ENCODE measurements around the gene AGA.

The AGA gene

DNA sequence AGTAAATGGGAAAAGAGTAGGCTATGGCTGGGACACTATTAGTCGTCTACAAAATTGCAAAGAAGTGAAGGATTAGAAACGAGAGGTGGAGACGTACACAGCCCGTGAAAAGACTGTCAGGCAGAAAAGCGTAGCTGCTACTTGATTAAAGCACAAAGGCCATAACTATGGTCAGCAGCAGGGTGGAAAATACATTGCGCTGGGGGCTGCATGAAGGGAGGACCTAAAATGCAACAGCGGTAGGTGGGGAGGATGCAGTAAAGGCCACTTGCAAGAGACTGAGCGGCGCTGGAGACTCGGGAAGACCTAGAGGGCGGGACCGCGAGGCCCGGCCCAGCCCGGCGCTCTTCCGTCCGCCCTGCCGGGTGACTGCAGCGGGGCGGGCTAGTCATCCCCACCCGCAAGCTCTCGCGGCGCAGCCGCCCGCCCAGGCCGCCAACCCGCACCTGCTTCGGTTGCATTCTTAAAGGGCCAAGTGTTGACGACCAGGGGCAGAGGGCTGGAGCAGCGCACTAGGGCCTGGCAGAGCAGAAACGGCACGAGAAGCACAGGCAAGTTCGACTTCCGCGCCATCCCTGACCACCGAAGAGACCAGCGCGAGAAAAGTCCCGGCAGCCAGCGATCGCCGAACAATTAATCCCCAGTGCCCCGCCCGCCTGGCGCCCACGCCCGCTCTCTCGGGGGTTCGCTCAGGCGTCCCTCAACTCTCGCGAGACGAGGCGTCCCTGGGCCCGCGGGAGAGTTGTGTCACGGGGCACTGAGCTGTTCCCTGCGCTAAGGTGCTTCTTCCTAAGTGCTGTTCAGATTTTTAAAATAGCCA, at the start of gene AGA:
AGA (minus strand) TSS at position 635 of the 820 bp plus-strand sequence; CDS start at position 573, 62 bp downstream.
- peak; percentile 88 to 89 for DNase-seq (ENCODE audit: low read depth in 2 of 2)

DNA sequence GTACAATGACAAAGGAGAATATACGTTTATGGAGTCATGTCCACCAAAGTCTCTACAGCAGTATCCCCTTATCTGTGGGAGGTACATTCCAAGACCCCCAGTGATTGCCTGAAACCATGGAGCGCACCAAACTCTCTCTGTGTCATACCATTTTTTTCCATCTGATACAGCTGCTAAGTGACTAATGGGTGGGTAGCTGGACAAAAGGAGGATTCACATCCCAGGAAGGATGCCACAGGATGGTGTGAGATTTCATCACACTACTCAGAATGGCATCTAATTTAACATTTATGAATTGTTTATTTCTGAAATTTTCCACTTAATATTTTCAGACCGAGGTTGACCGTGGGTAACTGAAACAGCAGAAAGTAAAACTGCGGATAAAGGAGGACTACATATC, 49.8 kb upstream of the AGA start:
- DNase-seq (ENCODE audit: low read depth in 2 of 2): no peak

DNA sequence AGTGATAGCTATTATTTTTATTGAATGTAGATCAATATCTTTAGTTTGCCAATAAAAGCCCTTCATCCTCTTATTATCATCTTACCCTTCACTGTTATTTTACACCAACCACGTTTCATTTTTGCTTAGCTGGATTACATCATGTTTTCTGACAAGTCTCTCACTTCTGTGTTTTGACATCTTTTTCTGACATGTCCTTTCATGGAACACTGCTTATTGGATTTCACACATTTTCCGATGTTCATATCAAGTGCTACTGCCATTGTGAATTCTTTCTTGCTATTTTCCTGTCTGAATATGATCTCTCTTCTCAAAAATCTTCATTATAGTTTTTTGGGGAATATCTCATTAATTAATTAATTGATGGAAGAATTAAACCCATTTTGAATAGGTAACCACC, 48.5 kb upstream of the AGA start:
- DNase-seq (ENCODE audit: low read depth in 2 of 2): no peak

DNA sequence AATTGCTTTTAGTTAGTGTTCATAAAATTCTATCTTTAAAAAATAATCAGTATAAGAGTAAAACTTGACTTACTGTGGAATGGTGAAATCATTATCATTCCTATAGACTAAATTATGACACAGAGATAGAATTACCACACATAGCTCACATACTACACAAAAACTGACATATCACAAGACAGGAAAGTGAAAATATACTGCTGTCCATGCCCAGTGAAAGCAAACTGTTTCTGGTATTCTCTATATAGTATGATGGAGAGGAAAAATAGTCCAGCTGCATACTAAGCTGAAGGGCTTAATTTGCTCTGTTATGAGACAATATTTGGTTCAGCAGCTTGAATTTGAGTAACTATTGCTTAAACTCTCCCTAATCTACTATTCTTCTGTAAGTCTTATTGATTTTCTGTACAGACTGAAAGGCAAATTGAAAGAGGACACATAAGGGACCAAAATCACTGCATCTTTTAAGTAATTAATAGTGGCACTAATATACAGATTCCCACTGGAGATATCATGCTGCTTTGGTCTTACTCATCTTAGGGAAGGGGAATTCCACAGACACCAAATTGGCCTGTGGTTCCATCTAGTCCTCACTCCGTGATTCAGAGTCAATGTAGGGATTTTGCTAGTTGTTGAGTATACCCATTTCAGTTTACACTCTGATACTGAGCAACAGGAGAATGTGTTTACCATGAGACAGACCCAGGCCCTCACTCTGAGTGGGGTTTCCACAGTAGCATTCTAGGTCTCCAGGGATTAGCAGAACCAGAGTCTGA, 47.4 kb upstream of the AGA start:
- DNase-seq (ENCODE audit: low read depth in 2 of 2): no peak

DNA sequence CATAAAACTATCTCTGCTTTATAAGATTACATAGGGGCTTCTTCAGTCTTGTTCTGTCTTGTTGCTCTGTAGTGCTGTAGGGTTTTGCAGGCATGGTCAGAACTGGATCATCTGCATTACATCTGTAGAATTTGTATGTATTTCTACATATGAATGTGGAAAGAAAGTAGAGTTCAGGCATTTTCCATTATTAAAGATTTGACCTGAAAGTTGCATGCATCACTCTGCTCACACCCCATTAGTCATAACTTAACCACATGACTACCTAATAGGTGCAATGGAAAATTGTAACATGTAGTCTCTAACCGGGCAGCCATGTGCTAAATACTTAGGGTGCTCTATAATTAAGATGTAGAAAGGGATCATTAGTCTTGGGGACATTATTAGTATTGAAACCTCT, 45.7 kb upstream of the AGA start:
- DNase-seq (ENCODE audit: low read depth in 2 of 2): no peak

DNA sequence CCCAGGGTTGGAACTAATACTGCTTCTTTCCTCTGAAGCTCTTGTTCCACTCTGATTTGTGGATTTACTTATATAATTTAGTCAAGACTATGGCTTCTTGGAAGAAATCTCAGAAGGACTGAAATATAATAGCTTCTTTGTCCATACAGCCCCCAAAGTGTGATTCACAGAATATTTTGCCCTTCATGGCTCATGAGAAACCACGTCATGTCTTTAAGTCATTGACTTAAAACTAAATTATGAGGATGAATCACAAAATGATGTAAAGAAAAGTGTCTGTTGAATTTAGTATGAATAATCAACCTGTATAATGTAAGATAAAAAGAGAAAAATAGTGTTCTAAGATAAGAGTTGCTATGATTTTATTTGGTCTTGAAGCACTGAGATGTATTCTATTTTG, 43.3 kb upstream of the AGA start:
- DNase-seq (ENCODE audit: low read depth in 2 of 2): no peak

DNA sequence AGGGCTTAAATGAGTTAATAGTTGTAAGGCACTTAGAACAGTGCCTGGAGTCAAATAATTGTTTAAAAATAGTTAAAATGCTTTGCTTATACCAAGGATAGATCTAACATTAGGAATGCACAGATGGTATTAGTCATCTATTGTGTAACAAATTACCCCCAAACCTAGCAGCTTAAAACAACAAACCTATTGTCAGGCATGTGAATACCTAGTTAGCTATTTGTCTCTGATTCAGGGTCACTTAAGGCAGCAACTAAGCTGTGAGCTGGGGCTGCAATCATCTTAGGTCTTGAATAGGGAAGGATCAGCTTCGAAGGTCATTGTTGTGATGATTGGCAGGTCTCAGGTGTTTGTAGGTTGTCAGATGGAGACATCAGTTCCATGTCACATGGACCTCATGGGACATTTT, 42.4 kb upstream of the AGA start:
- no peak for DNase-seq (ENCODE audit: low read depth in 2 of 2)

DNA sequence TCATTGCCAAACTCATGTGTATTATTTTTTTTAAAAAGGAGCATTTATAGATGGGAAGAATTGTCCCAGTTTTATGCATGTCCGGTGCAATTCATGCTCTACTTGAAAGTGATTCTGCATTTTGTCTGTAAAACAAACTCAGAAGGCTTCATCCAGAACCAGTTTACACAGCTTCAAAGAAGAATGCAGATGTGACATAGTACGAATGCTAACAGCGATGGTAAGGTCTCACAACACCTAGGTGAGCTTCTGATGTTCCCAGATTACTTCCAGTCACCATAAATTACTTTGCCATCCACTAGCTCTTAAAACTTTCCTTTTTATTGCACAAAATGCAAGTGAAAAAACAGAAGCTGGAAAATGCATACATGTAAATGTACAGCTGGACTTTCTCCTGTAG, 41.5 kb upstream of the AGA start:
- no peak for DNase-seq (ENCODE audit: low read depth in 2 of 2)

DNA sequence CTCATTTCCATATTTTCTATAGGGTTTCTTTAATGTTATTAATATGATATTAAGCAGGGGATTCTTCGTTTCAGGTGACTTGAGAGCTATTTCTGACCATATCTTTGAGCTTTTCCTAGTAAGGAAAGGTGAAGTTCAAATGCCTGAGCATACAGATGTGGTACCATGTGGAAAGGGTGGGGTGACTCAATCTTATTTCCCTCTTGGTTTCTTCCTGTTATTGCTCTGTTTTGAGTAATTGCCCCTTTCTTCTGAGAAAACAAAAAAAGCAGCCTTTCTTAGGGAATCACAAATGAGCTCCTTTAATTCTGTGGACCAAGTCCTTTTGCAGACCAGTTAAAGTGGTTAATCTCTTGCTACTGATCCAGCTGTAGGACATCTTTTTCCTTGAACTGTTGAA, 41.0 kb upstream of the AGA start:
- no peak for DNase-seq (ENCODE audit: low read depth in 2 of 2)

DNA sequence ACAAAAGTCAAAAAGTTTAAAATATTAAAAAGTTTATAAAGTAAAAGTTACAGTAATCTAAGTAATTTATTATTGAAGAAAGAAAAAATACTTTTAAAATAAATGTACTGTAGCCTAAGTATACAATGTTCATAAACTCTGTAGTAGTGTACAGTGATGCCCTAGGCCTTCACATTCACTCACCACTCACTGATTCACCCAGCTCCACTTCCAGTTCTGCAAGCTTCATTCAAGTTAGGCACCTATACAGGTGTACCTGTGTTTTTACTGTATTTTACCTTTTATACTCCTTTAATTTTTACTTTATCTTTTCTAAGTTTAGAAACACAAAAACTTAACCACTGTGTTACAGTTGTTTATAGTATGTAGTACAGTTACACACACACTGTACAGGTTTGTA, 40.1 kb upstream of the AGA start:
- no peak for DNase-seq (ENCODE audit: low read depth in 2 of 2)

DNA sequence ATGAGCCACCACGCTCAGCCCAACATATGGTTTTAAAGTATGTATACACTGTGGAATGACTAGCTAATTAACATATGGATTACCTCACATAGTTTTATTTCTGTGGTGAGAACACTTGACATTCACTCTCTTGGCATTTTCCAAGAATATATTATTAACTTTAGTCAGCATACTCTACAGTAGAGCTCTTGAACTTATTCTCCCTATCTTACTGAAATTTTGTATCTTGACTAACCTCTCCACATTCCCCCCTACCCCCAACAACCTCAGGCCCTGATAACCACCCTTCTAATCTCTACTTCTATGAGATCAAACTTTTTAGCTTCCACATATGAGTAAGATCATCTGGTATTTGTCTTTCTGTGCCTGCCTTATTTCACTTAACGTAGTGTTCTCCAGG, 38.6 kb upstream of the AGA start:
- no peak for DNase-seq (ENCODE audit: low read depth in 2 of 2)

DNA sequence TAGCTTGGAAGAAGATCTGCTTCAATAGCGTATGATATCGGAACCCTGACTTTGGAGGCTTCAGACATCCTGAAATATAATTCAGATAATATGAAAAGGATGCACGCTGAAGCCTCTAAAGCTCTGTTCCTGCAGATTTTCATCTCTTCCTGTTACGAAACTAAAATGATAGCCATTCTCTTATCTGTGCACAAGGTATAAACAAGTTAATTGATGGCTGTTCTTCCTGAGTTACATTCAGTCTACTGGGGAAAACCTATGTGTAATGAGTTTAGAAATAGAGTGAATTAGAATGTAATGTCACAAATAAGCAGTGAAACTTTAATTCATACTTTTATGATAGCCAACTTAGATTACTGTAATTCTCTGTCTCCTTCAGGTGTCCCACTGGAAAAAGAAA, 36.8 kb upstream of the AGA start:
- DNase-seq (ENCODE audit: low read depth in 2 of 2): no peak

DNA sequence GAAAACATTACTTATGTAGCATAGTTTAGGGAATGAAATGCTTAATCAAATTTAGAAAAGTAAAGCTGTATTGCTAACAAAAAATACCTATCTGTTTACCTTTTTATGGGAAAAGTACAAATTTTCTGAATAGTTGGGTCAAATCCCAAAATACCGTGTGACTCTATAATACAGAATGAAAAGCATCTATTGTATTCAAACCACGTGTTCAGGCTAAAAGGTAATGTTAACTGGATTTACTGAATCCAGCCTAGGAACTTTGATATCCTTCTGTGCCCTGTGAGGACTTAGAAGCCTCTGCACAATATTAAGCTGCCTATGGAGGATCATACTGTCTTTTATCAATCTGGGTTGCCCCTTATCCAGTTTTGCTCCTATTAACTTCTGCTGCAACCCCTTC, 36.3 kb upstream of the AGA start:
- no peak for DNase-seq (ENCODE audit: low read depth in 2 of 2)

DNA sequence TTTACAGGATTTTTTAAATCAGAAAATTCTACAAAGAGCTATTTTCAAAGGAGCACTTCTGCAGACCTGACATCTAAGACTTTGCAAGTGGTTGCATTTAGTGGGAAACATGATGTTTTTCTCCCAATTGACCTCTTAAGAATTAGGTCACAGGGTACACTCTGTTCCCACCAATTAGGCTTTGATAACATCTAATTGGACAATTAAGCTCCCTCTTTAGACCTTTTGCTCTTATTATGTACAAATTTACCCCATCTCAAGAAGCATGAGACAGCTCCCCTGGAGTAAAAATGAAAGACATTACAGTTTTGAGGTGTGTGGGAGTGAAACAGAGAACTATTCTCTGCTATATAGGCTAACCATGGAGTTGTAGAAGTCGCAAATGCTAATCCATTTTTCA, 31.8 kb upstream of the AGA start:
- DNase-seq (ENCODE audit: low read depth in 2 of 2): no peak

DNA sequence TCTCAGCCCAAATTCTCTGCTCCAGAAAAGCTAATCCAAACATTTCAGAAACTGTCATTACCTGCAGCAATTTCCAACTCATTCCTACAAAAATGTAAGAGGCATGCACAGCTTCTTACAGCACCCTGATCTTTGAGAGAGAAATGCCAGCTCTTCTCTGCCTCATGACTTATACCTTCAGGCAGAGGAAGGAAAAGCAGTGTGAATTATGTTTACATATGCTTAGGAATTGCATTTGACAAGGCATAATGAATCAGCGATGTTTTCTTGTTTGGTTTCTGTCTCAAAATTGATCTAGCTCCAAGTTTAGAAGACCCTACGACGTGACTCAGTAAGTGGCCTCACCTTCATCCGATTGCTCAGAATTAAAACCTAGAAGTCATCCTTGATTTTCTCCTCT, 21.8 kb upstream of the AGA start:
- DNase-seq (ENCODE audit: low read depth in 2 of 2): no peak

DNA sequence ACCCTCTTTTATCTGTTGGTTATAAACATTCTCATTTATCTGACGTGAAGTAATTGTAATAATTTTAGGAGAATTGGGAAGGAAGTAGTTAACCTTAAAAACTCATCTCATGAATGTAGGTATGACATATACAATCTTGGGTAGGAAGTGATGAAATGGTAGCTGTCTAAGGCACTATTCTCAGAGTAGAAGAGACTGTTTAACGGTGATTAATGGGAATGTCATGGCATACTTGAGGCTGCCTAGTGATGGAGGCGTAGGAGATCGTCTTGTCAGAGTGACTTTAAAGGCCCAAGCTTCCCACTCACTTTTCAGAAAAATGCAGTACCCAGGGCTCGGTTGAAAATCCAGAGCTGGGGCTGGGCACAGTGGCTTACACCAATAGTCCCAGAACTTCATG, 19.4 kb upstream of the AGA start:
- no peak for DNase-seq (ENCODE audit: low read depth in 2 of 2)

DNA sequence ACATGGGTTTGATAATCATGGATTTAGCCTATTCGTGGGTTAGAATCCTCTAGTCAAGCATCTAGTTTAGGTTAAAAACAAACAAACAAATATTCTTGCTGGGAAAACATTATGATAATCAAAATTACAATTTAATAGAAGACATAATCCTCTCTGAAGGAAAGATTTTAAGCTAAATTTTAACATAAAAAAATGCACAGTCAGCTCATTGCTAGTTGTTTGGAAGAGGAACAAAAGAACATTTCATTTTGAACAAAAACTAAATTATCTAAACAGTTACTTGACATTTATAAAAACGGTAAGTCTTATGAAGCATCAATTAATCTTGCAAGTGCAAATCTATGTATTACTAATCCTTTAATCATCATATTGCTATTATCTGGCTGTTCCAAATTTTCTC, 18.2 kb upstream of the AGA start:
- DNase-seq (ENCODE audit: low read depth in 2 of 2): no peak

DNA sequence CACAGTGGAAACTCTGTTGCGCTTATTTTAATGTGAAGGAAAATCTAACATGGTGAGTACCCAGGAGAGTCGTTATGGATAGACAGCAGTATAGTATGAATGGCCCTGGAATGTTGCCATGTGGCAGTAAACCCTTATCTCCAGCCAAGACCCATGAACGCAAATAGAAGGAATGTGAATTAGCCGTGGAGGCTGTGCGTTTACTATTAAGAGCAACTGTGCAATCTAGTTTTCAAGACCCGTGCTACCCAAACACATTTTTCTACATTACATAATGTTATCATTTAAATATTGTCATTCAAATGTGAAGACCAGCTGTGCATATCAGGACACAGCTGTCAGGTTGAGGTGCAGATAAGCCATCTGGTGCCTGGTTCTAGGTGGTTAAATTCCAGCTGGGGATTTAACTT, 13.3 kb upstream of the AGA start:
- DNase-seq (ENCODE audit: low read depth in 2 of 2): no peak

DNA sequence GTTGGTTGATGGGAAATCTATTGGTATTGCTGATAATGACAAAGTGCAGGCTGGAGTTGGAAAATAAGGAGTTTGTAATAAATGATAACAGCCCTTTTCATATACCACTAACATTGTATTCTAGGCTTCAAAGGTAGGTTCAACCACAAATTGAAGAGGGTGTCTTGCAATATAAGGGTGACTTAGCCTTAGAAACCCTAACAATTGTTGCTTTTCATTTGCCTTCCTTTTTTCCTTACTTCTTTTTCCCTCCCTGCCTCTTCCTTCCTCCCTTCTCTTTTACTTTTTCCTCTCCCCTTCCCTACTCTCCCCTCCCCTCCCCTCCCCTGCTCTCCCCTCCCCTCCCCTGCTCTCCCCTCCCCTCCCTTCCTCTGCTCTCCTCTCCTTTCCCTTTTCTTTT, 10.9 kb upstream of the AGA start:
- no peak for DNase-seq (ENCODE audit: low read depth in 2 of 2)

DNA sequence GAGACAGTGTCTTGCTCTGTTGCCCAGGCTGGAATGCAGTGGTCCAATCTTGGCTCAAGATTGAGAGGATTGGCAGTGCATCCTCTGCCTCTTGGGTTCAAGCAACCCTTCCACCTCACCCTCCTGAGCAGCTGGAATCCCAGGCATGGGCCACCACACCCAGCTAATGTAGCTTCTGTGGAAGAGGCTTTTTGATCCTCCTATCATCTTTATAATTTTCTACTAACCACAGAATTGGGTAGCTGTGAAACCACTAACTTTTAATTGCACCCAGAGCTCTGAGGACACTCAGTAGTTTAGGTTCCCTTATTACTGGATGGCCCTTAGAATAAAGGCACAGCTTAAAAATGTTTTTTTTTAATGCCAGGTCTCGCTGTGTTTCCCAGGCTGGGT, 8.9 kb upstream of the AGA start:
- no peak for DNase-seq (ENCODE audit: low read depth in 2 of 2)

DNA sequence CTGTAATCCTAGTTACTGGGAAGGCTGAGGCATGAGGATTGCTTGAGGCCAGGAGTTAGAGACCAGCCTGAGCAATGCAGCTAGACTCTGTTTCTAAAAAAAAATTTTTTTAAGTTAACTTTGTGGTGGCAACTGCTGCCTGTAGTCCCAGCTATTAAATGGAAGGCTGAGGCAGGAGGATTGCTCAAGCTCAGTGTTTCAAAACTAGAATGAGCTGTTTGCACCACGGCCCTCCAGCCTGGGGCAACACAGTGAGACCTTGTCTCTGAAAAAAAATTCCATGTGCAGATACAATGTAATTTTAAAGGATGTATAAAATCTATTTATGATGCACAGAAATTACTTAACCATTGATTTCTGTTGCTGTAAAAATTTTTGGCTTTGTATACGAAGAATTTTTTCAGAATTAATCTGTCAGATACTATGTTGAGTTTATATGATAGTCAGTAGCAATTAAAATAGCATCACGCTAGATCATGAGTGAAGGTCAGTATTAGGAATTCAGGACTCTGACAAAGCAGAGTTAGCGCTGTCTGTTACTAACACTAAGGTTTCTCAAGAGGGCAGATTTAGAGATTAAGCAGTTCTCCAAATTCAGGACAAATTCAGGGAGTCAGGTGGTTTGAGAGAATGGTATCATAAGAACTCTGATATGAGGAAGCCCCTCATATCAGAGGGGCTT, 8.3 kb upstream of the AGA start:
- no peak for DNase-seq (ENCODE audit: low read depth in 2 of 2)

DNA sequence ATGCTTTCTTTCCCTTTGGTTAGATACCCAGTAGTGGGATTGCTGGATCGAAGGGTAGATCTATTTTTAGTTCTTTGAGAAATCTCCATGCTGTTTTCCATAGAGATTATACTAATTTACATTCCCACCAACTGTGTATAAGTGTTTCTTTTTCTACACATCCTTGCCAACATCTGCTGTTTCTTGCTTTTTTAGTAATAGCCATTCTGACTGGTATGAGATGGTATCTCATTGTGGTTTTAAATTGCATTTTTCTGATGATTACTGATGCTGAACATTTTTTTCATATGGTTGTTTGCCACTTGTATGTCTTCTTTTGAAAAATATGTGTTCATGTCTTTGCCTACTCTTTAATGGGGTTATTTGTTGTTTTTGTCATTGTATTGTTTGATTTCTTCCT, 6.6 kb upstream of the AGA start:
- no peak for DNase-seq (ENCODE audit: low read depth in 2 of 2)
